ENCODE data around the gene LRRC4B.
"Not testable (repeated sequence)": the region's sequence is repeated elsewhere in the genome, so short reads cannot be mapped to it uniquely, and the experiment has no call there.

Gene LRRC4B

GRCh38 chr19:50602935-50603334 lies 34.7 kb upstream of the LRRC4B start:
- H3K4me3 ChIP-seq (replicated peaks in 1 of 2; ENCODE audit: low read depth in 2 of 2, low read length in 2 of 2): no peak overlapping the region
- DNase-seq (ENCODE audit: low read depth in 2 of 2): no peak
- TF ChIP-seq, protein P1, sequence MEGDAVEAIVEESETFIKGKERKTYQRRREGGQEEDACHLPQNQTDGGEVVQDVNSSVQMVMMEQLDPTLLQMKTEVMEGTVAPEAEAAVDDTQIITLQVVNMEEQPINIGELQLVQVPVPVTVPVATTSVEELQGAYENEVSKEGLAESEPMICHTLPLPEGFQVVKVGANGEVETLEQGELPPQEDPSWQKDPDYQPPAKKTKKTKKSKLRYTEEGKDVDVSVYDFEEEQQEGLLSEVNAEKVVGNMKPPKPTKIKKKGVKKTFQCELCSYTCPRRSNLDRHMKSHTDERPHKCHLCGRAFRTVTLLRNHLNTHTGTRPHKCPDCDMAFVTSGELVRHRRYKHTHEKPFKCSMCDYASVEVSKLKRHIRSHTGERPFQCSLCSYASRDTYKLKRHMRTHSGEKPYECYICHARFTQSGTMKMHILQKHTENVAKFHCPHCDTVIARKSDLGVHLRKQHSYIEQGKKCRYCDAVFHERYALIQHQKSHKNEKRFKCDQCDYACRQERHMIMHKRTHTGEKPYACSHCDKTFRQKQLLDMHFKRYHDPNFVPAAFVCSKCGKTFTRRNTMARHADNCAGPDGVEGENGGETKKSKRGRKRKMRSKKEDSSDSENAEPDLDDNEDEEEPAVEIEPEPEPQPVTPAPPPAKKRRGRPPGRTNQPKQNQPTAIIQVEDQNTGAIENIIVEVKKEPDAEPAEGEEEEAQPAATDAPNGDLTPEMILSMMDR (IDR thresholded peaks at IDR 0.05; ENCODE audit: low read depth, low read length): no peak

- TF ChIP-seq, protein P1 (IDR thresholded peaks at IDR 0.05; ENCODE audit: low read depth, low read length): no peak
- DNase-seq (ENCODE audit: low read depth in 2 of 2): no peak
Measured at GRCh38 chr19:50602496-50602895, 34.3 kb upstream of the LRRC4B start.

DNA sequence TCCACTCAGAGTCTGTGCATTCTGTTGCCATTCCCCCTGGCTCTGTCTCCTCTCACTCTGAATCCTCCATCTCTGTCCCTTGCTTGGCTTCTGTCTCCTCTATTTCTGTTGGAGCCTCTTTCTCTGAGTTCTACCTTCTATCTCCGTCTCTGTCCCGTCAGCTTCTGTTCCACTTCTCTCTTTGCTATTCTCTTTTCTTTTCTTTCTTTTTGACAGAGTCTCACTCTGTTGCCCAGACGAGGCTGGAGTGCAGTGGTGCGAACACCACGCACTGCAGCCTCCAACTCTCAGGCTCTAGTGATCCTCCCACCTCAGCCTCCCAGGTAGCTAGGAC lies 33.8 kb upstream of the LRRC4B start:
- no peak for DNase-seq (ENCODE audit: low read depth in 2 of 2)
- no peak overlapping the region for H3K4me3 ChIP-seq (replicated peaks in 1 of 2; ENCODE audit: low read depth in 2 of 2, low read length in 2 of 2)
- TF ChIP-seq, protein P1 (IDR thresholded peaks at IDR 0.05; ENCODE audit: low read depth, low read length): no peak

More at GRCh38 chr19:50602496-50602895, 34.3 kb upstream of the LRRC4B start:
- H3K4me3 ChIP-seq (replicated peaks in 1 of 2; ENCODE audit: low read depth in 2 of 2, low read length in 2 of 2): no peak overlapping the region

DNA sequence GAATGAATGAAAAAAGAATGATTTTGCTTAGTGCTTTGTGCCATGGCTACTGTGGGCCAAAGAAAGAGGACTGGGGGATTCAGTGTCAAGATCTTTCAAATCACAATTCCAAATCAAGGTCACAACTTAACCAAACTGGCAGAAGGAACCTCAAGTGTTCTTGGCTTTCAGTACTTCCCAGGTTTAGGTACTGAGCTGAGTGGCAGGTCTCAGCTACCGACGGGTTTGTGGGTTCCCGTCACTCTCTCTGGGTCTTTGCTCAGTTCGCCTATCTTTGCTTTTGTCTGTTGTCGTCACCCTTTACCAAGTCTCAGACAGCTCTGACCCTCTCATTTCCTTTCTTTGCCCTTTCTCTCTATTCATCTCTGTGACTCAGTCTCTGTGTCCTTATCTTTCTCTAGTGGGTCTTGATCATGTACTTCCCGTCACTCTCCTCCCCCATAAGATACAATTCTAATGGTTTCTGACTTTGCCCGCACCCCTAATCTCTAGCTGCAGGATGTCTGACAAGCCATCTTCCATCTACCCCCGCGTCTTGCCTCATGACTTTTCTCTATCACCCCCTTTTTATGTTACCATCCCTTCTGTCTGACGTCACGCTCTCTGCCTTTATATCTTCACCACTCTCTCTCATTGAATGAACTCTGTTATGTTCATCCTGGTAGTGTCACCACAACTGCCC lies 33.3 kb upstream of the LRRC4B start:
- no peak overlapping the region for H3K4me3 ChIP-seq (replicated peaks in 1 of 2; ENCODE audit: low read depth in 2 of 2, low read length in 2 of 2)
- DNase-seq (ENCODE audit: low read depth in 2 of 2): peak in 1 of 2 donors; percentile 10
- TF ChIP-seq, protein P1 (IDR thresholded peaks at IDR 0.05; ENCODE audit: low read depth, low read length): no peak

DNA sequence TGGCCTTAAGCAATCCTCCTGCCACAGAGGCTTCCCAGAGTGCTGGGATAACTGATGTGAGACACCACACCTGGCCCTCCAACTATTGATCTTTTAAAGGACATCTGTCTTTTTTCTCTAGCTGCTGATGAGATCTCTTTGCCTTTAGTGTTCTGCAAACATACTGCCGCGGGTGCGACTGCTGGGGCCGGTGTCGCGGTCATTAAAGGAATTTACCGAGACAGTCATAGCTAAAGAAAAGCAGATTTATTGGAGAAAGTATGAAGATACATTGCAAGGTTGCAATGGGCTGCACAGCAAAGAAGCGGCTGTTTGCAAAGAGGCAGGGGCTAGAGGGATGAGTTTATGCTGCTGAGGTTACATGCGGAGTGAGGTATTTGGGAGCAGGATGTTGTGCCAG lies 31.2 kb upstream of the LRRC4B start:
- H3K4me3 ChIP-seq (replicated peaks in 1 of 2; ENCODE audit: low read depth in 2 of 2, low read length in 2 of 2): no peak overlapping the region
- DNase-seq (ENCODE audit: low read depth in 2 of 2): peak in 1 of 2 donors; percentile 5
- TF ChIP-seq, protein P1 (IDR thresholded peaks at IDR 0.05; ENCODE audit: low read depth, low read length): no peak

GRCh38 chr19:50590191-50590590 lies 22.0 kb upstream of the LRRC4B start:
- no peak for DNase-seq (ENCODE audit: low read depth in 2 of 2)
- TF ChIP-seq, protein P1 (IDR thresholded peaks at IDR 0.05; ENCODE audit: low read depth, low read length): no peak

GRCh38 chr19:50581795-50582660 lies 13.8 kb upstream of the LRRC4B start:
- not testable (repeated sequence) for DNase-seq (ENCODE audit: low read depth in 2 of 2); H3K4me3 ChIP-seq (replicated peaks in 1 of 2; ENCODE audit: low read depth in 2 of 2, low read length in 2 of 2)

More at GRCh38 chr19:50590191-50590590, 22.0 kb upstream of the LRRC4B start:
- H3K4me3 ChIP-seq (replicated peaks in 1 of 2; ENCODE audit: low read depth in 2 of 2, low read length in 2 of 2): no peak overlapping the region
